Type B pancreatic cell (in vitro differentiated cells): ENCODE results near the gene AHCYL2. TPM values are rescaled to one million over a fixed set of nuclear protein-coding genes. Genes with fewer than 3 reads are reported as not detected.

ENCODE experiments used
- DNase-seq: peaks from one replicate; pipeline ENCODE4 v3.0.0; 2021; ENCODE audit warnings: mixed read lengths; ENCODE audit not compliant: unreplicated experiment; ENCODE audit errors: extremely low spot score
- H3K27ac Mint-ChIP-seq: 2 replicates; pipeline ENCODE4 v1.8.0; 2021; ENCODE audit warnings: mild to moderate bottlenecking, mixed read lengths
- H3K27me3 Mint-ChIP-seq: 2 replicates; pipeline ENCODE4 v1.8.0; 2021; ENCODE audit warnings: mixed read lengths
- H3K36me3 Mint-ChIP-seq: 2 replicates; pipeline ENCODE4 v1.8.0; 2021; ENCODE audit warnings: mixed read lengths
- H3K4me1 Mint-ChIP-seq: one replicate; pipeline ENCODE4 v1.8.0; 2021; ENCODE audit warnings: mixed read lengths; ENCODE audit not compliant: unreplicated experiment
- H3K4me3 Mint-ChIP-seq: 2 replicates; pipeline ENCODE4 v1.8.0; 2021; ENCODE audit warnings: mild to moderate bottlenecking, mixed read lengths
- H3K9me3 Mint-ChIP-seq: 2 replicates; pipeline ENCODE4 v1.8.0; 2021; ENCODE audit warnings: mixed read lengths
- CTCF ChIP-seq: fragments of 200-600 bp; sonication (generic); conservative IDR thresholded peaks from 2 replicates; pipeline ENCODE4 v1.5.0; 2021; ENCODE audit warnings: antibody characterized with exemption, mild to moderate bottlenecking
- total RNA-seq: library from RNA; stranded (reverse); gene quantifications from 2 replicates; pipeline ENCODE4 v1.2.1, GENCODE V29; 2021; ENCODE audit warnings: low replicate concordance

The AHCYL2 gene
- total RNA-seq, 1 donor from 2014 or later = 27.8 TPM

DNA sequence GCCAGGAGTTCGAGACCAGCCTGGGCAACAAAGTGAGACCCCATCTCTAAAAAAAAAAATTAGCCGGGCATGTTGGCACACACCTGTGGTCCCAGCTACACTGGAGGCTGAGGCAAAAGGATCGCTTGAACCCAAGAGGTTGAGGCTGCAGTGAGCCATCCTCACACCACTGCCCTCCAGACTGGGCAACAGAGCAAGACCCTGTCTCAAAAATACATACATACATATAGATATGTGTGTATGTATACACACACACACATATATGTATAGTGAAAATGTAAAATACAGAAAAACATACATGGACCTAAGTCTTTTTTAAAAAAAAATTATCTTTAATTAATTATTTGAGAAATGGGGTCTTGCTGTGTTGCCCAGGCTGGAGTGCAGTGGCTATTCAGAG is 30.9 kb upstream of the AHCYL2 start:
- peaks cover 5% of the 10 kb centered on the region for H3K9me3 Mint-ChIP-seq
- H3K4me1 Mint-ChIP-seq = peaks cover 25% of the 10 kb centered on the region

DNA sequence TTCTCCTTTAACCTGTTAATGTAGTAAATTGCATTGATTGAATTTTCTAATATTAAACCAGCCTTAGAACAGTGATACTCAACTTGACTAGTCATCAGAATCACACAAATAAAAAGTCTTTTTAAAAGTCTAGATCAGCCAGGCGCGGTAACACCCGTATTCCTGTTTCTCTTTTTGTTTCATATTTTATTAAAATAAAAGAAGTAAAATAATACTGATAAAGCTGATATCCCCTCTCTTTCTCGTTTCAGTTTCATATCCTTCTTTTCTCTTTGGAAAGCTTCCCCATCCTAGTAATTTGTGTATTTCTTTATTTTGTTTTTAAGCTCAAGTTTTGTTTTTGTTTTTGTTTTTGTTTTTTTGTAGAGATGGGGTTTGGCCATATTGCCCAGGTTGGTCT is 27.1 kb upstream of the AHCYL2 start:
- Mint-ChIP-seq H3K27ac (no peak overlapping the region), H3K36me3 (peaks cover 15% of the 10 kb centered on the region), H3K27me3 (no peaks in the 10 kb centered on the region), H3K4me1 (no peaks in the 10 kb centered on the region), H3K9me3 (peaks cover 5% of the 10 kb centered on the region), H3K4me3 (no peak overlapping the region)
- no peak for TF ChIP-seq CTCF
- no peak for DNase-seq

More for the DNA sequence above, 30.9 kb upstream of the AHCYL2 start:
- Mint-ChIP-seq H3K27ac (no peak overlapping the region), H3K27me3 (no peaks in the 10 kb centered on the region), H3K36me3 (peaks cover 31% of the 10 kb centered on the region), H3K4me3 (no peak overlapping the region)
- no peak for TF ChIP-seq CTCF
- DNase-seq = no peak

GRCh38 chr7:129199406-129199805 is 25.4 kb upstream of the AHCYL2 start:
- no peak overlapping the region for H3K4me3 Mint-ChIP-seq
- no peaks in the 10 kb centered on the region for H3K4me1 Mint-ChIP-seq
- peaks cover 5% of the 10 kb centered on the region for H3K9me3 Mint-ChIP-seq
- TF ChIP-seq CTCF = no peak
- DNase-seq = no peak
- H3K27me3 Mint-ChIP-seq = no peaks in the 10 kb centered on the region
- no peak overlapping the region for H3K27ac Mint-ChIP-seq
- peaks cover 14% of the 10 kb centered on the region for H3K36me3 Mint-ChIP-seq

DNA sequence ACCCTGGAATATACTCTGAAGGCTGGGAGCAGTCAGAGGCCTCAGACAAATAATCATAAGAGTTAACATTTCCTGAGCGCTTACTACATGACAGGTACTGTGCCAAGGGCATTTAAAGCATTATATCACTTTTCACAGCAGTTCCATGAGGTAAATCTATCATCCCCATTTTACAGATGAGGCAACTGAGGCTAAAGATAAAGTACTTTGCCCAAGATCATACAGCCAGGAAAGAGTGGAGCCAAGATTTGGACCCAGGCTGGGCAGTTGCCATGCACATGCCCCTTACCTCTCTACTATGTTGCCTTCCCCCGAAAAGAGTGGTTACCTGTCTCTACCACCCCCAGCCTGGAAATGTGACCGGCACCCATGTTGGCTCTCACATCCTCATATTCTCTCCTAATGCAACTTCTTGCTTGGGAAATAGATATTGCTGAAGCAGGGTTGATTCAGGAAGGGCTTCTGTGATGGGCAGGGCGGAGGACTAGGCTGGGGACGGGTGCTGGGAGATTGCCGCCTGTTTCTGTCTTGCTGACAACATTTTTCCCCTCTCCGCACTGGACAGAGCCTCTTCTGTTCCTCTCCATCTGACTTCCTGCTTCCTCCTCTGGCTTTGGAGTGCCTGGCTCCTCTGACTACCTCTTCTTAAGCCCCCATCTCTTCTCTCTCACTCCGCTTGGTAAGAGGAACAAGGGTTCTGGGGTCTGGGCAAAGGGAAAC is 22.6 kb upstream of the AHCYL2 start:
- peaks cover 5% of the 10 kb centered on the region for H3K9me3 Mint-ChIP-seq
- H3K36me3 Mint-ChIP-seq = peaks cover 9% of the 10 kb centered on the region
- no peak overlapping the region for H3K27ac Mint-ChIP-seq
- no peak for TF ChIP-seq CTCF
- H3K4me1 Mint-ChIP-seq = no peaks in the 10 kb centered on the region
- DNase-seq = no peak
- no peak overlapping the region for H3K4me3 Mint-ChIP-seq
- no peaks in the 10 kb centered on the region for H3K27me3 Mint-ChIP-seq

- H3K4me1 Mint-ChIP-seq = no peaks in the 10 kb centered on the region
- no peak overlapping the region for H3K4me3 Mint-ChIP-seq
- no peak overlapping the region for H3K27ac Mint-ChIP-seq
- DNase-seq = no peak
- peaks cover 3% of the 10 kb centered on the region for H3K9me3 Mint-ChIP-seq
- H3K36me3 Mint-ChIP-seq = peaks cover 7% of the 10 kb centered on the region
- no peaks in the 10 kb centered on the region for H3K27me3 Mint-ChIP-seq
- TF ChIP-seq CTCF = no peak
Measured at GRCh38 chr7:129203050-129203741, 21.6 kb upstream of the AHCYL2 start.
